ENCODE measurements around the gene PLIN1.

PLIN1 gene

DNA sequence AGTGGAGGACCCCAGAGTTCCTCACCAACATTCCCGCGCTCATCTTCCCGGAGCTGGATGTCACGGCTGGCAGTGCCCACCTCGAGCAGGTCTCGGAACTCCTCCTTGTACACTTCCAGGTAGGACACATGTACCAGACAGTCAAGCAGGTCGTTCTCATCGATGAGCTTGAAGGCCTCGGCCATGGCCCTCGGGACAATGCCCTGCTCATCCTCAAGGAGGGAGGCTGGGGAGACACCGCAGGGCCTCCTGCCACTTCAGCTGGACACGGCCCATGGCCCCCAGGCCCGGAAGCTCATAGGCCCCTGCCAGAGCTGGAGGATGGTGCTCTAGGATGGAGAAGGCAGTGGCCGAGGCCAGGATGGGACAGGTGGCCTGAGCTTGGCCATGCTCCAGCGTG lies 29.5 kb downstream of the PLIN1 start:
- no peak for DNase-seq

GRCh38 chr15:89649013-89649625 lies 30.0 kb downstream of the PLIN1 start:
- DNase-seq, result no peak

GRCh38 chr15:89648106-89649012 lies 30.8 kb downstream of the PLIN1 start:
- DNase-seq, result no peak

DNA sequence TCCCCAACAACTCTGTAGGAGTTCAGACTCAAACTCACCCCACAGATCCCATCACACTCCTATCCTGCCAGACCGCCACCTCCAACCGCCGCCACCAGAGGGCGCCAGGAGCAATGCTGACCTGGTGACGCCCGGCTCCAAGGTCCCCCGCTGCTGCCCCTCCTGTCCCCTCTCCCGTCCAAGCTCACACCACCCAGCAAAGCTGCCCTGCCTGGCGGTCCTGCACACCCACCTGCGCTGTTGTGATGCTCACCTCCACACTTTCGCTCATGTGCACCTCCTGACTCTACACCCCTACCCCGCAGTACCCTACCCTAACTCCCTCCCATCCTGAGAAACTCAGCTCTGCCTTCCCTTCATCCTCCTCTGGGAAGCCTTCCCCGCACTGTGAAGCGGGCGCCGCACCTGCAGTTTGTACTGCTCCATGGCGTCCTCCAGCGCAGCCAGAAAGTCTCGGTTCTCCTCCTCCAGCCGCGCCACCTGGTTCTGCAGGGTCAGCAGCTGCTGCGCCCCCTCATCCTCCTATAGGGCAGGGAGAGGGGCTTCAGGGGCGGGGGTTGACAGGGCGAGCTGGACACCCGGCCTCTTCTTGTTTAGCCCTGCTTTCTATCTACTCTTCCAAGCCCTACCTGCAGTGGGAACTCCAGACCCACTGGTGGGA lies 31.8 kb downstream of the PLIN1 start:
- DNase-seq, result no peak

DNA sequence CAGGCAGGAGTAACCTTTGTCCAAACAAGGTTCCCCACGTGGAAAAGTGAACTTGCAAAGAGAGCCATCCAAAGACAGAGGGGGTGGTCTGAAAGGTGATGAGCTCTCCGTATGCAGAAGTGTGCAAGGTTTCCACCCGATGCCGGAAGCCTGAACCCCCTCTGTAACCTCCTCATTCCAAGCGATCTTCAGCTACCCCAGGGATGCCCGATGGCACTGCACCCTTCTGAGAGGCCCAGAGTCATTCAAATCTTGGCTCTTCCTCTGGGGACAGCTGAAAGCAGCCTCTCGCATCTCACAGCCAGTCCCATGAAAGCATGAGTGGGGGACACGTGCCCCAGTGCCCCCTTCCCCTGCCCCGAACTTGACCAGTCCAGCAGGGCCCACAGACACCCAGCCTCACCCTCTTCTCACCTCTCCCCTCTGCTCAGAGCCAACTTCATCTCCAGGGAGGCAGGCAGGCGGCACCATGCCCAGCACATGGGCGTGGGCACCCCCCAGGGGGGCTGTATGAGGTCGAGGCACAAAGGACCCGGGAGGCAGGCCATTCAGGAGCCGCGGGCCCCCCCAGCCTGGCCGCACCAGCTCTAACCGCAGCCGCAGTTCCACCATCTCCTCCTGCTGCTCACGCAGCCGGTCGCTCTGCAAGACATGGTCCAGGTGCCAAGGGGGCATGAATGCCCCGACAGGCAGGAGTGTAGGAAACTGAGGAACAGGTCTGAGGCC lies 32.6 kb downstream of the PLIN1 start:
- DNase-seq, result no peak

DNA sequence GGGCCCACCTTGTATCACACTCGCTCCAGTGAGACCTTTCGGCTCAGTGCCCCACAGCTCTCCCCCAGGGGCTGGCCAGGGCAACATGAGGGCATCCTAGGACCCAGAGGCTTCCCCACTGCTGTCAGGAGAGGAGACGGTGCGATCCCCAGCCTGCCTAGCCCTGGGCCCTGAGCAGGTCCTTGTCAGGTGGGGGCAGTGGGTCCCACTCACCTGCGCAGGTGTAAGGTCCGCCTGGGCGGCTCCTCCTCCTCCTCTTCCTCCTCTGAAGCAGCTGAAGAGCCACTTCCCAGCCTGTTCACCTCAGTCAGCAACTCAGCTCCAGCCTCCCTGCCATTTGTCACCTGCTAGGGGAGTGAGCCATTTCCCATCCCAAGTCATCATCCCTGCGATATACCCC lies 33.5 kb downstream of the PLIN1 start:
- no peak for DNase-seq

GRCh38 chr15:89642106-89642505 lies 37.1 kb downstream of the PLIN1 start:
- no peak for DNase-seq

DNA sequence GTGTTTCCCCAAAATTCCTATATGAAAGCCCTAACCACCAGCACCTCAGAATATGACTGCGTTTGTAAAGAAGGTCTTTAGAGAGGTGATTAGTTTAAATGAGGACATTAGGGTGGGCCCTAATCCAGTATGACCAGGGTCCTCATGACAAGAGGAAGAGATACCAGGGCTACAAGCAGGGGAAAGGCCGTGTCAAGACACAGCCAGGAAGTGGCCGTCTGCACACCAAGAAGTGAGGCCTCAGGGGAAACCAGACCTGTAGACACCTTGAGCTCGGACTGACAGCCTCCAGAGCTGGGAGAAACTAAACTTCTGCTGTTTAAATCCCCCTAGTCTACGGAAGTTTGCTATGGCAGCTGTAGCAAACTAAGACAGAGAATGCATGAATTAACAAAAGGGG lies 38.1 kb downstream of the PLIN1 start:
- no peak for DNase-seq

GRCh38 chr15:89640245-89640644 lies 38.9 kb downstream of the PLIN1 start:
- DNase-seq, result no peak

- DNase-seq, result no peak
These were observed 45.6 kb downstream of the PLIN1 start for GRCh38 chr15:89633585-89633984.

- DNase-seq, result no peak
These were observed 46.4 kb downstream of the PLIN1 start for GRCh38 chr15:89632563-89633430.

DNA sequence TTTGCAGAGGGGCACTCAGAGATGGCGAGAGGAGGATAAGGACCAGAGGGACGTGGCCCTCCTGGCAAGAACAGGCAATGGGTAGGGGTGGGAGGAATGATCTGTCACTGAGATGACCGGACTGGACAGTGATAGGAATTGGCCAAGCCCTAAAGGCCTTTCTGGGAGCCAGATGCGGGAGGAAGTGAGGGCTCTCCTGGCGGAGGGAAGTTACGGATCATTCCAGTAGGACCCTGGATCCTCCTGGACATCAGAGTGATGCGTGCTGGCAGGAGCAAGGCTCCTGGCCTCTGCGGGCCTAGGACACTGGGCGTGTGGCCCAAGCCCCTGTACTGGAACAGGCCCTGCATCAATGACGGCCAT lies 47.3 kb downstream of the PLIN1 start:
- DNase-seq, result no peak

DNA sequence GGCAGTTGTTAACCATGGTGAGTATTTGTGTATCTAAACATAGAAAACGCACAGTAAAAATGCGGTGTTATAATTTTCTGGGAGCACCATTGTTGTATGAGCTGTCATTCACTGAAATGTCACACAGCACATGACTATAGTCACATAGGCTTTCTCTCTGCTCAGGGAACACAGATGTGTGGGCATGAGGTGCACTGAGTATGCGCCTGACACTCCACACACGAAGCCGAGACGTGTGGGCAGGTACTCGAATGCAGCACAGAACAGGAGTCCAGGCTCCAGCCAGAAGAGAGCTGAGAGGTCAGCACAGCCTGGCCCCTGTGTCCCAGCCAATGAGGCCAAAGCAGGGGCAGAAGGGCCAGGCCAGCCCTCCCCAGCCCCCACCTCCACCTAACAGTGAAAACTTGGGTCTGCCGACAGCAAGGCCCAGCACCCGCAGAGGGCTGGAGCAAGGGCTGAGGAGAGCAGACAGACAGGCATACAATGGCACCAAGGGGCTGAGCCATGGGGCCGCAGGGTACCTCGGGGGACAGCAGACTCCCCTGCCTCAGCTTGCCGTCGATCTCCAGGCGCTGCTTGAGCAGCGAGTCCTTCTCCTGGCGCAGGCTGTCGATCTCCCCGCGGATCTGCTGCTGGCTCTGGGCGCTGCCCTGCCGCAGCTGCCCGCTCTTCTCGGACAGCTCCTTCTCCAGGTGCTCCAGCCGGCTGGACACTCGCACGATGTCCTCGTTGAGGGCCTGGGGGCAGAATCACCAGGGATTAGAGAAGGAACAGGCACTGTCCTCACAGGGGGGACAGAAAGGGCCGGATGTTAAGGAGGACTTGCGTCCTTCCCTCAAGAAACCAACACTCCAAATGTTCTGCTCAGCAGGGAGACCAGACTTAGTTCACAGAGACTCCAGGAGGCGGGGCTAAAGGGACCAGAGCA lies 47.9 kb downstream of the PLIN1 start:
- DNase-seq, result no peak

- DNase-seq, result no peak
These were observed 48.9 kb downstream of the PLIN1 start for GRCh38 chr15:89630260-89630659.

DNA sequence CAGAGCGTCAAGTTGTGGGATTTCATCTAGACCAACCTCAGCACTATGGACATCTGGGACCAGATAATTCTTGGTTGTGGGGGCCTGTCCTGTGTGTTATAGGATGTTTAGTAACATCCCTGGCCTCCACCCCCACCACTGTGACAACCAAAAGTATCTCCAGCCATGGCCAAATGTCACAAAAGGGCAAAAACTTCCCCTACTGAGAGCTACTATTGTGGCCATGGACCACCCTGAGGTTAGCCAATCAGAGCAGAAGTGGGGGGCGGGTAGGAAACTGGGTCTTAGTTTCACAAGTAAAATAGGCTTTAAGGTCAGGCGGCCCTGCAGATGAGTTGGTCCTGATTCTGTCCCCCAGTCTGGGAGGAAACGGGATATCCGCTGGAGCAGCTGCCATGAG lies 49.3 kb downstream of the PLIN1 start:
- no peak for DNase-seq

- DNase-seq, result no peak
These were observed 50.1 kb downstream of the PLIN1 start for GRCh38 chr15:89628806-89629715.

DNA sequence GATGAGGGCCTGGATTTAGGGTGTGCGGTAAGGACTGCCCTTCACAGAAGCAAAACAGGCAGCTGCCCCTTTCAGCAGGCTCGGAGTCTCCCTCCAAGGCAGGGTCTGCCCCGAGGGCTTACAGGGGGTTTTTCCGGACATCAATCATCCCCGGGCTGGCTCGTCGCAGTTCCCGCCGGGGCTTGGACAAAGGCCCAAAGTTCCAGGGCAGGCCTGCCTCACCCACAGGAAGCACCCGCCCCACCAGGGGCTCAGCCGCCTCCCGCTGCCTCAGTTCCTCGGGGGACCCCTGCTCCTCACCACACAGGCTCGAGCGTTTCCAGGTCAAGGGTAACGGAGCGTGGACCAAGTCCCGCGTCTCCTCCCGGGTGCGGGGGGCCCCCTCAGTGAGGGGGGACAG lies 50.9 kb downstream of the PLIN1 start:
- DNase-seq, result no peak

DNA sequence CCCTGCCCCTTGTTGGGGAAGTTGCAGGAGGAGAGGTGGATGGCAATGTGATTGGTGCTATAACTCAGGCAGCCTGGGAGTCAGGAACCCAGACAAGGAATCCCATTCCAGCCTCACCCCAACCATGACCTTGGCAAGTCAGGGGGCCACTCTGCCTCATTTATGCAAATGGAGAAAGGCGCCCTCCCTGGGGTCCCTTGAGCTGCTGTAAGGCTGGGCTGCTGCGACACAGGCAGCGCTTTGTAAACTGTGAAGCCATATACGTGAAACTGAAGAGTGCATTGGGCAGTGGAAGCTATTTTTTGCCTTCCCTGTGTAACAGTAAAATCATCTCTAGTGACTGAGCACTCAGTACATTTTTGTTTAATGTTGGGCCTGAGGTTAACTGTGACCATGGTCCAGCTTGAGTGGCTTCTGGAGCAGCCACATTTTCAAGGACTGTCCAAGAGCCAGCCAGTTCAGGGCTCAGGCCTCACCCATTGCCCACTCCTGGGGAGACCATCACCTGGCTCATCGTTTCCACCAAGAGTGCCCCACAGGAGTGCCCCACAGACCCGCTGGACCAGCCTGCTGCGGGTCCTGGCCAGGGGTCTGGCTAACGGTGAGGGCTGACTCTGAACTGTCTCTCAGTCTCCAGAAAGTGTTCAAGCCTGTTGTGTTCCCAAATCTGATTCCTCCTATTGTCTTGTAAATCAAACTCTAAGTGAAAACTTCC lies 51.8 kb downstream of the PLIN1 start:
- DNase-seq, result no peak

- no peak for DNase-seq
These were observed 53.5 kb downstream of the PLIN1 start for GRCh38 chr15:89625716-89626115.

All from NCI-H510A treated with DMSO at 0.1 percent for 48 hours (cell line).